HS-27A (cell line): ENCODE data around the gene CYP1B1.

Experiments used
- DNase-seq: peaks from one replicate; pipeline ENCODE4 v3.0.0-alpha.2; 2012; ENCODE audit warnings: low read depth, missing footprints

CYP1B1 gene

GRCh38 chr2:38074764-38075506 is 1.0 kb downstream of the CYP1B1 start:
- peak; percentile 15 for DNase-seq

- no peak for DNase-seq
These were observed 1.7 kb downstream of the CYP1B1 start for GRCh38 chr2:38074058-38074763.

GRCh38 chr2:38073211-38074057 is 2.5 kb downstream of the CYP1B1 start:
- no peak for DNase-seq

GRCh38 chr2:38070438-38070837 is 5.5 kb downstream of the CYP1B1 start:
- no peak for DNase-seq

GRCh38 chr2:38068234-38068633 is 7.7 kb downstream of the CYP1B1 start:
- no peak for DNase-seq

GRCh38 chr2:38066421-38067115 is 9.4 kb downstream of the CYP1B1 start:
- DNase-seq, result no peak

GRCh38 chr2:38065502-38066135 is 10.3 kb downstream of the CYP1B1 start:
- no peak for DNase-seq

GRCh38 chr2:38064801-38065501 is 11.0 kb downstream of the CYP1B1 start:
- no peak for DNase-seq

- DNase-seq, result no peak
These were observed 15.5 kb downstream of the CYP1B1 start for GRCh38 chr2:38060236-38061018.

GRCh38 chr2:38057651-38058410 is 18.1 kb downstream of the CYP1B1 start:
- DNase-seq, result no peak

GRCh38 chr2:38056216-38056615 is 19.7 kb downstream of the CYP1B1 start:
- no peak for DNase-seq

- no peak for DNase-seq
These were observed 30.1 kb downstream of the CYP1B1 start for GRCh38 chr2:38045811-38046210.

GRCh38 chr2:38039121-38039910 is 36.6 kb downstream of the CYP1B1 start:
- no peak for DNase-seq

- no peak for DNase-seq
These were observed 37.3 kb downstream of the CYP1B1 start for GRCh38 chr2:38038682-38039081.

- DNase-seq, result no peak
These were observed 38.0 kb downstream of the CYP1B1 start for GRCh38 chr2:38037757-38038621.

GRCh38 chr2:38037325-38037724 is 38.6 kb downstream of the CYP1B1 start:
- DNase-seq, result no peak

- DNase-seq, result no peak
These were observed 40.0 kb downstream of the CYP1B1 start for GRCh38 chr2:38035968-38036367.

GRCh38 chr2:38033646-38034045 is 42.3 kb downstream of the CYP1B1 start:
- DNase-seq, result no peak
